Measurements from ENCODE around the gene OSM. TPM values are rescaled to one million over a fixed set of nuclear protein-coding genes. Genes with fewer than 3 reads are reported as not detected.
A peak's percentile ranks its signal among the peaks of the same experiment; 100 is the strongest.
"Not testable (repeated sequence)": the region's sequence is repeated elsewhere in the genome, so short reads cannot be mapped to it uniquely, and the experiment has no call there.

Gene OSM
- total RNA-seq, 4 donors from 2014 or later = not detected

- H3K9me3 ChIP-seq = no peaks in the 10 kb centered on the region
- H3K36me3 ChIP-seq = peaks cover 0 to 7% (median 0%) of the 10 kb centered on the region in 3 donors
- no peak overlapping the region for H3K27ac ChIP-seq
- H3K4me3 ChIP-seq = no peak overlapping the region
- H3K4me1 ChIP-seq = peaks cover 0 to 8% (median 0%) of the 10 kb centered on the region in 4 donors
- DNase-seq = peak in 1 of 3 donors; percentile 67
- no peaks in the 10 kb centered on the region for H3K27me3 ChIP-seq
- TF ChIP-seq CTCF (IDR thresholded peaks at IDR 0.05) (no peak), POLR2A (IDR thresholded peaks at IDR 0.05) (no peak)
These were observed 27.8 kb downstream of the OSM start for GRCh38 chr22:30238661-30239487.

GRCh38 chr22:30238136-30238535, 28.5 kb downstream of the OSM start:
- peaks cover 0 to 8% (median 0%) of the 10 kb centered on the region in 4 donors for H3K4me1 ChIP-seq
- peaks cover 0 to 7% (median 0%) of the 10 kb centered on the region in 3 donors for H3K36me3 ChIP-seq
- no peaks in the 10 kb centered on the region for H3K9me3 ChIP-seq
- no peaks in the 10 kb centered on the region for H3K27me3 ChIP-seq
- DNase-seq = no peak
- no peak overlapping the region for H3K27ac ChIP-seq
- TF ChIP-seq CTCF (IDR thresholded peaks at IDR 0.05) = no peak
- no peak for TF ChIP-seq POLR2A (IDR thresholded peaks at IDR 0.05)
- no peak overlapping the region for H3K4me3 ChIP-seq

GRCh38 chr22:30236875-30237274, 29.8 kb downstream of the OSM start:
- Histone ChIP-seq H3K27ac (no peak overlapping the region), H3K27me3 (no peaks in the 10 kb centered on the region), H3K4me1 (peaks cover 0 to 8% (median 0%) of the 10 kb centered on the region in 4 donors), H3K4me3 (no peak overlapping the region), H3K9me3 (no peaks in the 10 kb centered on the region), H3K36me3 (peaks cover 0 to 2% (median 0%) of the 10 kb centered on the region in 3 donors)
- TF ChIP-seq POLR2A (IDR thresholded peaks at IDR 0.05) (no peak), CTCF (IDR thresholded peaks at IDR 0.05) (no peak)
- DNase-seq = no peak

GRCh38 chr22:30235687-30236170, 30.9 kb downstream of the OSM start:
- H3K27me3 ChIP-seq = no peaks in the 10 kb centered on the region
- no peak for TF ChIP-seq POLR2A (IDR thresholded peaks at IDR 0.05)
- H3K4me1 ChIP-seq = peaks cover 0 to 8% (median 0%) of the 10 kb centered on the region in 4 donors
- DNase-seq = no peak
- no peaks in the 10 kb centered on the region for H3K36me3 ChIP-seq
- H3K9me3 ChIP-seq = no peaks in the 10 kb centered on the region
- H3K4me3 ChIP-seq = no peak overlapping the region
- no peak overlapping the region for H3K27ac ChIP-seq

- no peaks in the 10 kb centered on the region for H3K9me3 ChIP-seq
- no peak overlapping the region for H3K4me3 ChIP-seq
- H3K4me1 ChIP-seq = peaks cover 0 to 8% (median 0%) of the 10 kb centered on the region in 4 donors
- no peaks in the 10 kb centered on the region for H3K36me3 ChIP-seq
- no peak for DNase-seq
- TF ChIP-seq CTCF (IDR thresholded peaks at IDR 0.05) (no peak), POLR2A (IDR thresholded peaks at IDR 0.05) (no peak)
- no peaks in the 10 kb centered on the region for H3K27me3 ChIP-seq
- H3K27ac ChIP-seq = no peak overlapping the region
These were observed 31.7 kb downstream of the OSM start for GRCh38 chr22:30234786-30235470.

GRCh38 chr22:30234325-30234724, 32.3 kb downstream of the OSM start:
- not testable (repeated sequence) for DNase-seq, H3K4me3 ChIP-seq, H3K27ac ChIP-seq, H3K4me1 ChIP-seq, H3K9me3 ChIP-seq, H3K27me3 ChIP-seq, H3K36me3 ChIP-seq
